PFSK-1 (cell line): ENCODE data around the gene PGLYRP2.

Experiments used
- SIN3A ChIP-seq: IDR thresholded peaks from 2 replicates; pipeline ENCODE4 v1.6.1; 2012; ENCODE audit warnings: mild to moderate bottlenecking, low read length, moderate library complexity, borderline replicate concordance; ENCODE audit not compliant: insufficient read depth
- TAF1 ChIP-seq: IDR thresholded peaks from 2 replicates; pipeline ENCODE4 v1.6.1; 2012; ENCODE audit warnings: low read length, control low read depth, borderline replicate concordance; ENCODE audit not compliant: insufficient read depth
- TF ChIP-seq, protein P1 (sequence below), 2 experiments: IDR thresholded peaks; 2 replicates each; pipeline versions ENCODE4 v1.6.1 to v1.8.0; 2011 to 2012; ENCODE audit warnings: low read depth in 2 of 2, low read length in 2 of 2, control low read depth in 1 of 2, inconsistent platforms in 1 of 2, mild to moderate bottlenecking in 1 of 2, moderate library complexity in 1 of 2; ENCODE audit not compliant: insufficient read depth in 1 of 2

GRCh38 chr19:15463861-15464371 lies 15.4 kb downstream of the PGLYRP2 start:
- TF ChIP-seq TAF1 (no peak), SIN3A (no peak)
- TF ChIP-seq, protein P1, sequence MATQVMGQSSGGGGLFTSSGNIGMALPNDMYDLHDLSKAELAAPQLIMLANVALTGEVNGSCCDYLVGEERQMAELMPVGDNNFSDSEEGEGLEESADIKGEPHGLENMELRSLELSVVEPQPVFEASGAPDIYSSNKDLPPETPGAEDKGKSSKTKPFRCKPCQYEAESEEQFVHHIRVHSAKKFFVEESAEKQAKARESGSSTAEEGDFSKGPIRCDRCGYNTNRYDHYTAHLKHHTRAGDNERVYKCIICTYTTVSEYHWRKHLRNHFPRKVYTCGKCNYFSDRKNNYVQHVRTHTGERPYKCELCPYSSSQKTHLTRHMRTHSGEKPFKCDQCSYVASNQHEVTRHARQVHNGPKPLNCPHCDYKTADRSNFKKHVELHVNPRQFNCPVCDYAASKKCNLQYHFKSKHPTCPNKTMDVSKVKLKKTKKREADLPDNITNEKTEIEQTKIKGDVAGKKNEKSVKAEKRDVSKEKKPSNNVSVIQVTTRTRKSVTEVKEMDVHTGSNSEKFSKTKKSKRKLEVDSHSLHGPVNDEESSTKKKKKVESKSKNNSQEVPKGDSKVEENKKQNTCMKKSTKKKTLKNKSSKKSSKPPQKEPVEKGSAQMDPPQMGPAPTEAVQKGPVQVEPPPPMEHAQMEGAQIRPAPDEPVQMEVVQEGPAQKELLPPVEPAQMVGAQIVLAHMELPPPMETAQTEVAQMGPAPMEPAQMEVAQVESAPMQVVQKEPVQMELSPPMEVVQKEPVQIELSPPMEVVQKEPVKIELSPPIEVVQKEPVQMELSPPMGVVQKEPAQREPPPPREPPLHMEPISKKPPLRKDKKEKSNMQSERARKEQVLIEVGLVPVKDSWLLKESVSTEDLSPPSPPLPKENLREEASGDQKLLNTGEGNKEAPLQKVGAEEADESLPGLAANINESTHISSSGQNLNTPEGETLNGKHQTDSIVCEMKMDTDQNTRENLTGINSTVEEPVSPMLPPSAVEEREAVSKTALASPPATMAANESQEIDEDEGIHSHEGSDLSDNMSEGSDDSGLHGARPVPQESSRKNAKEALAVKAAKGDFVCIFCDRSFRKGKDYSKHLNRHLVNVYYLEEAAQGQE (IDR thresholded peaks at IDR 0.05; ENCODE audit: insufficient read depth in 1 of 2, low read depth in 2 of 2, low read length in 2 of 2) = no peak
